Mesendoderm (in vitro differentiated cells): ENCODE results near the gene TRAPPC11. TPM values are rescaled to one million over a fixed set of nuclear protein-coding genes. Genes with fewer than 3 reads are reported as not detected.
A peak's percentile ranks its signal among the peaks of the same experiment; 100 is the strongest.

ENCODE experiments used
- DNase-seq: peaks from one replicate; pipeline ENCODE4 v3.0.0; 2013
- H2AK5ac ChIP-seq: 2 replicates; pipeline ENCODE4 v1.6.1; 2013; ENCODE audit warnings: low read length, inconsistent platforms
- H2BK120ac ChIP-seq: 2 replicates; pipeline ENCODE4 v1.6.1; 2013; ENCODE audit warnings: low read depth, mild to moderate bottlenecking, low read length, moderate library complexity, mixed read lengths
- H2BK15ac ChIP-seq: replicated peaks from 2 replicates; pipeline ENCODE4 v1.6.1; 2013; ENCODE audit warnings: low read depth, mild to moderate bottlenecking, moderate library complexity
- H2BK5ac ChIP-seq: 2 replicates; pipeline ENCODE4 v1.6.1; 2013; ENCODE audit warnings: low read length, inconsistent platforms
- H3K18ac ChIP-seq: 2 replicates; pipeline ENCODE4 v1.6.1; 2013; ENCODE audit warnings: mild to moderate bottlenecking, low read length, mixed read lengths
- H3K23ac ChIP-seq: one replicate; pipeline ENCODE4 v1.6.1; 2013; ENCODE audit warnings: low read length
- H3K27ac ChIP-seq: 2 replicates; pipeline ENCODE4 v1.5.1; 2013; ENCODE audit warnings: low read depth, mild to moderate bottlenecking, inconsistent platforms, low read length, moderate library complexity
- H3K27me3 ChIP-seq: 2 replicates; pipeline ENCODE4 v1.6.1; 2013; ENCODE audit warnings: low read length, control low read depth, mild to moderate bottlenecking, inconsistent platforms; ENCODE audit not compliant: insufficient read depth, poor library complexity
- H3K36me3 ChIP-seq: 2 replicates; pipeline ENCODE4 v1.6.1; 2013; ENCODE audit warnings: low read length, inconsistent platforms; ENCODE audit not compliant: control insufficient read depth, insufficient read depth
- H3K4ac ChIP-seq: one replicate; pipeline ENCODE4 v1.6.1; 2013; ENCODE audit warnings: low read depth, mild to moderate bottlenecking, low read length, moderate library complexity
- H3K4me1 ChIP-seq: 2 replicates; pipeline ENCODE4 v1.6.1; 2013; ENCODE audit warnings: low read depth, low read length, inconsistent platforms; ENCODE audit not compliant: control insufficient read depth
- H3K4me2 ChIP-seq: 2 replicates; pipeline ENCODE4 v1.6.1; 2013; ENCODE audit warnings: low read length
- H3K4me3 ChIP-seq: 2 replicates; pipeline ENCODE4 v1.5.1; 2013; ENCODE audit warnings: mild to moderate bottlenecking, low read length
- H3K56ac ChIP-seq: one replicate; pipeline ENCODE4 v1.6.1; 2013; ENCODE audit warnings: low read length
- H3K79me1 ChIP-seq: 2 replicates; pipeline ENCODE4 v1.6.1; 2013; ENCODE audit warnings: low read length, inconsistent platforms
- H3K79me2 ChIP-seq: 2 replicates; pipeline ENCODE4 v1.6.1; 2013; ENCODE audit warnings: mild to moderate bottlenecking, low read length; ENCODE audit not compliant: control insufficient read depth, insufficient read depth
- H3K9ac ChIP-seq: 2 replicates; pipeline ENCODE4 v1.6.1; 2013; ENCODE audit warnings: low read length, inconsistent platforms
- H4K5ac ChIP-seq: one replicate; pipeline ENCODE4 v1.6.1; 2013; ENCODE audit warnings: low read length
- H4K8ac ChIP-seq: one replicate; pipeline ENCODE4 v1.6.1; 2013; ENCODE audit warnings: low read depth, mild to moderate bottlenecking, control low read depth, low read length, moderate library complexity
- WGBS: extraction: QIAGEN DNeasy Blood & Tissue Kit; methylation state at CpG from one replicate; pipeline ENCODE4 v1.1.7; 2013; ENCODE audit warnings: low lambda C conversion rate, missing lambda C conversion rate; ENCODE audit not compliant: insufficient coverage; ENCODE audit errors: extremely low coverage; 5-methylcytosine and 5-hydroxymethylcytosine counted together
- small RNA-seq: library from polyadenylated mRNA; stranded (forward); fragments of <200 nt; extraction: miRNeasy Mini kit (QIAGEN cat#:217004); gene quantifications from one replicate; pipeline ENCODE3, GENCODE V24; 2013; ENCODE audit not compliant: insufficient read depth

Gene TRAPPC11

DNA sequence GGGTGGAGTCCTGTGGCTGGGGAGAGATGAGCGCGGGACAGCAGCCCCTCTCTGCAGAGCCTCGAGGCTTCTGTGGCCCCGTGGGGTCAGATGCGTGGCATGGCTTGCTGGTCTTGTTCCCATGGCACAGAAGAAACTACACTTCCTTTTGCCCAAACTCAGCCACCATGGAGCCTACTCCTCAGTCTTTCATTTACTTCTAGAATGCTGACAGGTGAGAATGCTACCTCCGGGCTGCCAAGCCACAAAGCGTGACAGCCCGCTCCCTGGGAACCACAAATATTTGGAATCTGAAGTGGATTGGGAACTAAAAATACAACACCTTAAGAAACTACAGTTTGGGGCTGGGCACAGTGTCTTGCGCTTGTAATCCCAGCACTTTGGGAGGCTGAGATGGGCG, 98.0 kb downstream of the TRAPPC11 start:
- Histone ChIP-seq H3K36me3 (no peaks in the 10 kb centered on the region), H3K27ac (no peak overlapping the region), H3K79me1 (no peaks in the 10 kb centered on the region), H4K8ac (no peak overlapping the region), H2AK5ac (no peak overlapping the region), H3K4ac (no peak overlapping the region), H2BK15ac (no peak overlapping the region), H3K4me2 (no peak overlapping the region), H3K4me1 (peaks cover 2% of the 10 kb centered on the region), H3K18ac (no peak overlapping the region), H2BK120ac (no peak overlapping the region), H4K5ac (no peak overlapping the region), H3K56ac (no peak overlapping the region), H3K79me2 (no peaks in the 10 kb centered on the region), H3K4me3 (no peak overlapping the region), H3K23ac (no peak overlapping the region), H3K27me3 (no peaks in the 10 kb centered on the region), H2BK5ac (no peak overlapping the region), H3K9ac (no peak overlapping the region)
- no peak for DNase-seq
- WGBS, result no CpG with 5 or more reads among the region's 10 CpGs

DNA sequence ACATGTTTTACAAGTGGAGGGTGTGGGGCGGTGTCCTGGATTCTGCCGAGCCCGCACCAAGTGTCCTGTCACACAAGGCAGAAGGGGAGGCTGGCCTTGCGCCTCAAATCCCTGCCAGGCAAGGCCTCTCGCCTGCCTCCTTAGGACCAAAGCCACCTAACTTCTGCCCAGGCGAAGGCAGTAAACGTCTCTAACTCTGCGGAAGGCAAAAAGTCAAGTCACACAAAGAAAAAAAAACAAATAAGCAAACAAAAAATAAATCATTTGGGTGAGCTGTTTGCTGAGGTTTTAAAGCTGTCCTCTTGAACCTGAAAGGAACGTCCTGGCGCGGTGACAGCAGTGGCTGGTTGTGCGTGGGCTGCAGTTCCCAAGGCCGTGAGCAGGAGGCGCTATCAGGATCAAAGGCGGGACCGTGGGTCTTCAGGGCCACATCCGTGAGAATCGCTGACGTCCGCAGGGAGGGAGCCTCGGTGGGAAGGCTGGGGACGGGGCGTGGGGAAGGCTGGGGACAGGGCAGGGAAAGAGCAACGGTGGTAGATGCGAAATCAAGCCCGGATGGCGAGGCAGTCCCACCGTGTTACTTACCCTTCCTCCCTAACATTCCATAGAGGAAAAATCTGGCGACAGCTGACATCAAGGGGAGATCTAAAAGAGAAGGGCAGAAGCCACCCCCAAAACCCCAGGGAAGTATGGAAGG, 99.1 kb downstream of the TRAPPC11 start:
- peak; percentile 46 for DNase-seq
- Histone ChIP-seq H3K23ac (no peak overlapping the region), H3K27ac (no peak overlapping the region), H2AK5ac (no peak overlapping the region), H2BK120ac (no peak overlapping the region), H3K4me1 (peaks cover 2% of the 10 kb centered on the region), H3K4me2 (peak overlapping the region; percentile 62), H3K79me1 (no peaks in the 10 kb centered on the region), H3K9ac (peak overlapping the region; percentile 45), H3K79me2 (no peaks in the 10 kb centered on the region), H2BK15ac (no peak overlapping the region), H3K4ac (peak overlapping the region; percentile 18), H3K56ac (peak overlapping the region; percentile 87), H3K36me3 (no peaks in the 10 kb centered on the region), H4K8ac (no peak overlapping the region), H3K18ac (no peak overlapping the region), H3K4me3 (peak overlapping the region; percentile 32), H3K27me3 (no peaks in the 10 kb centered on the region), H2BK5ac (no peak overlapping the region), H4K5ac (no peak overlapping the region)
- WGBS, result no CpG with 5 or more reads among the region's 29 CpGs

DNA sequence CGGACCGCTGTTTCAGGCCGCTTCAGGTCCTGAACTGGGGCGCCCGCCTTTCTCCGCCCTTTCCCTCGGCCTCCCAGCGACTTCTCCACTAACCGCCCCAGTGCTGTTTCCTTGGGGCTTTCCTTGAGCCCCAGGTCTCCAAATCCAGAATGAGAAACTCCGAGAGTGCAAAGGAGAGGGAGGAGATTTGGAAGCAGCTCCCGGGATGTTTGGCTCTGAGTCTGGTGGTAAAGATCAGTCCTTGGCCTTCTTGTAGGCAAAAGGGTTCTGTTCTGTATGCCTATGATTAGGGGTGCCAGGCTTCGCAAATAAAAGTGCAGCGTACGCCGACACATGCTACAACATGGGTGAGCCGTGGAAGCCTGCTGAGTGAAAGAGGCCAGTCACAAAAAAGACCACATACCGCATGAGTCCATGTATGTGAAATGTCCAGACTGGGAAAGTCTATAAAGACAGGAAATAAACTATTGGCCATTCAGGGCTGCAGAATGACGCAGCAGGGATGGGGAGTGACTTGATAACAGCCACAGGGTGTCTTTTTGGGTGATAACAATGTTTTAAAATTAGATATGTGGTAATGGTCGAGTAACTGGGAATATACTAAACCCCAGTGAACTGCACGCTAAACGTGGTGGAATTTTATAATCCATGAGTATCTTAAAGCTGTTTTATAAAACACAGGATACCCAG, 99.8 kb downstream of the TRAPPC11 start:
- H4K5ac ChIP-seq, result no peak overlapping the region
- peak; percentile 41 for DNase-seq
- H3K79me2 ChIP-seq, result no peaks in the 10 kb centered on the region
- H3K9ac ChIP-seq, result peak overlapping the region; percentile 45
- H3K4ac ChIP-seq, result peak overlapping the region; percentile 18
- H3K36me3 ChIP-seq, result no peaks in the 10 kb centered on the region
- H3K4me1 ChIP-seq, result peaks cover 2% of the 10 kb centered on the region
- H3K4me2 ChIP-seq, result peak overlapping the region; percentile 62
- H2BK5ac ChIP-seq, result no peak overlapping the region
- H2BK15ac ChIP-seq, result no peak overlapping the region
- no peak overlapping the region for H4K8ac ChIP-seq
- H2BK120ac ChIP-seq, result no peak overlapping the region
- no peak overlapping the region for H2AK5ac ChIP-seq
- H3K18ac ChIP-seq, result no peak overlapping the region
- H3K79me1 ChIP-seq, result no peaks in the 10 kb centered on the region
- H3K56ac ChIP-seq, result peak overlapping the region; percentile 87
- no peaks in the 10 kb centered on the region for H3K27me3 ChIP-seq
- peak overlapping the region; percentile 89 for H3K23ac ChIP-seq
- WGBS, result no CpG with 5 or more reads among the region's 21 CpGs
- peak overlapping the region; percentile 32 for H3K4me3 ChIP-seq
- H3K27ac ChIP-seq, result no peak overlapping the region

GRCh38 chr4:183760326-183760725, 101.2 kb downstream of the TRAPPC11 start:
- Histone ChIP-seq H3K56ac (no peak overlapping the region), H2BK120ac (no peak overlapping the region), H3K4me2 (no peak overlapping the region), H3K18ac (no peak overlapping the region), H3K27ac (no peak overlapping the region), H3K4ac (no peak overlapping the region), H3K23ac (no peak overlapping the region), H3K79me1 (no peaks in the 10 kb centered on the region), H3K9ac (no peak overlapping the region), H4K8ac (no peak overlapping the region), H3K27me3 (no peaks in the 10 kb centered on the region), H3K79me2 (no peaks in the 10 kb centered on the region), H2AK5ac (no peak overlapping the region), H3K4me1 (peaks cover 2% of the 10 kb centered on the region), H4K5ac (no peak overlapping the region), H2BK5ac (no peak overlapping the region), H2BK15ac (no peak overlapping the region), H3K4me3 (no peak overlapping the region), H3K36me3 (no peaks in the 10 kb centered on the region)
- WGBS, result no CpG with 5 or more reads among the region's 1 CpG
- DNase-seq, result no peak

Small RNAs within 50 kb of the gene (small RNA-seq; reads per million reads assigned to genes)
- gene RNU6-1053P (not detected), gene RNU6-335P (not detected), gene RNU6-479P (not detected)
